GM12878 (cell line): Measurements from ENCODE around the gene MYO7A. TPM values are rescaled to one million over a fixed set of nuclear protein-coding genes. Genes with fewer than 3 reads are reported as not detected.

ENCODE experiments used
- ATAC-seq: fragments of 200-7000 bp; cut with Tn5 transposase; 3 replicates; pipeline ENCODE4 v1.9.1; 2020; ENCODE audit warnings: mild to moderate bottlenecking, moderate library complexity
- BruUV-seq: library from RNA; stranded (reverse); fragments of 400-500 nt; replicated peaks from 2 replicates; lab custom pipeline; 2021; lab: Mats Ljungman, UMichigan
- CTCF ChIA-PET: fragments of 300-600 bp; sonication (Branson Sonifier 250); formaldehyde crosslinking; extraction: SDS; loops from one replicate; lab custom pipeline; 2021; ENCODE audit warnings: inconsistent platforms; lab: Yijun Ruan, JAX
- POLR2A ChIA-PET: fragments of 350-600 bp; formaldehyde crosslinking; extraction: SDS; loops from one replicate; lab custom pipeline; 2021; ENCODE audit warnings: inconsistent platforms; lab: Charles Lee
- RAD21 ChIA-PET: fragments of 300-600 bp; sonication (Branson Sonifier 250); formaldehyde crosslinking; loops from one replicate; lab custom pipeline; 2023; ENCODE audit warnings: antibody characterized with exemption; ENCODE audit not compliant: unreplicated experiment; lab: Charles Lee
- SMC1A ChIA-PET: fragments of 300-600 bp; sonication (Branson Sonifier 250); formaldehyde crosslinking; loops from one replicate; lab custom pipeline; 2023; ENCODE audit not compliant: unreplicated experiment, uncharacterized antibody; lab: Charles Lee
- DNase-seq: peaks from one replicate; pipeline ENCODE4 v3.0.0-alpha.2; 2011; ENCODE audit warnings: low read depth, low spot score
- FAIRE-seq: peaks from 3 replicates; lab custom pipeline; 2011; peaks lifted over from hg19 to GRCh38; lab: Jason Lieb, UNC
- H2AFZ ChIP-seq: 2 replicates; pipeline ENCODE4 v1.6.0; 2011; ENCODE audit warnings: low read depth, low read length, control low read depth; ENCODE audit not compliant: control insufficient read depth
- H3K27ac ChIP-seq: 2 replicates; pipeline ENCODE4 v1.5.1; 2011; ENCODE audit warnings: control low read depth; ENCODE audit not compliant: control insufficient read depth, insufficient read depth
- H3K27me3 ChIP-seq, 2 experiments: replicated peaks in 1 of 2; 2 replicates each; pipeline versions ENCODE4 v1.6.0 to v1.6.1; 2011; ENCODE audit warnings: low read length in 1 of 2; ENCODE audit not compliant: control insufficient read depth in 2 of 2, insufficient read depth in 2 of 2
- H3K36me3 ChIP-seq, 2 experiments: 2 replicates each; pipeline ENCODE4 v1.5.1; 2011; ENCODE audit warnings: low read length in 1 of 2; ENCODE audit not compliant: control insufficient read depth in 2 of 2, insufficient read depth in 2 of 2
- H3K4me1 ChIP-seq: 2 replicates; pipeline ENCODE4 v1.6.1; 2011; ENCODE audit warnings: mild to moderate bottlenecking, low read length, moderate library complexity, mixed read lengths; ENCODE audit not compliant: control insufficient read depth, insufficient read depth
- H3K4me2 ChIP-seq: 2 replicates; pipeline ENCODE4 v1.6.0; 2011; ENCODE audit warnings: control low read depth; ENCODE audit not compliant: control insufficient read depth, insufficient read depth
- H3K4me3 ChIP-seq: fragments of 200-600 bp; sonication (generic); 2 replicates; pipeline ENCODE4 v1.5.1; 2016
- H3K79me2 ChIP-seq: 2 replicates; pipeline ENCODE4 v1.6.0; 2011; ENCODE audit warnings: low read length; ENCODE audit not compliant: control insufficient read depth, insufficient read depth
- H3K9ac ChIP-seq: 2 replicates; pipeline ENCODE4 v1.8.0; 2011; ENCODE audit warnings: low read length, control low read depth, mixed read lengths; ENCODE audit not compliant: control insufficient read depth, insufficient read depth
- H3K9me3 ChIP-seq: replicated peaks from 3 replicates; pipeline ENCODE4 v1.5.1; 2011; ENCODE audit warnings: mild to moderate bottlenecking, low read length; ENCODE audit not compliant: control insufficient read depth, insufficient read depth
- H4K20me1 ChIP-seq: 2 replicates; pipeline ENCODE4 v1.6.0; 2011; ENCODE audit not compliant: control insufficient read depth, insufficient read depth
- BMI1 ChIP-seq: fragments of 450-650 bp; IDR thresholded peaks from 2 replicates; pipeline ENCODE4 v1.6.1; 2016; ENCODE audit warnings: mild to moderate bottlenecking, moderate library complexity, borderline replicate concordance
- CREB1 ChIP-seq: IDR thresholded peaks from 2 replicates; pipeline ENCODE4 v1.6.1; 2012; ENCODE audit warnings: low read depth, mild to moderate bottlenecking, inconsistent platforms
- SMARCA5 ChIP-seq: fragments of 450-650 bp; IDR thresholded peaks from 2 replicates; pipeline ENCODE4 v1.6.1; 2017; ENCODE audit warnings: mild to moderate bottlenecking
- SP1 ChIP-seq: IDR thresholded peaks from one replicate; pipeline ENCODE4 v1.6.1; 2011; ENCODE audit warnings: low read depth, low read length
- TBL1XR1 ChIP-seq: IDR thresholded peaks from 2 replicates; pipeline ENCODE4 v1.6.1; 2012; ENCODE audit warnings: low read depth, low read length, improper control_type of control experiment
- ZNF384 ChIP-seq: IDR thresholded peaks from 2 replicates; pipeline ENCODE4 v1.6.1; 2012; ENCODE audit warnings: low read depth, mild to moderate bottlenecking, low read length, improper control_type of control experiment, borderline replicate concordance
- in situ Hi-C: fragments of 300-500 bp; cut with MboI; formaldehyde crosslinking; loops from 9 replicates; pipeline ENCODE4 v1.14.3; 2018; ENCODE audit warnings: mixed read lengths
- intact Hi-C: fragments of 100-400 bp; cut with micrococcal nuclease; formaldehyde crosslinking; loops from one replicate; pipeline ENCODE4 v1.14.2; 2022; ENCODE audit not compliant: unreplicated experiment
- polyA plus RNA-seq, 11 experiments: library from polyadenylated mRNA; depleted of rRNA in 4 of 11; unstranded in 6 of 11; stranded (reverse) in 5 of 11; fragments of >200 nt; fragmentation: Nextera tagmentation in 4 of 11; fragmentation: Illumina TruSeq in 1 of 11; extraction: Ambion mirVana in 4 of 11; extraction: Trizol in 1 of 11; gene quantifications; 1 replicate in 1 of 11; 2 replicates in 10 of 11; pipeline versions ENCODE4 v1.2.1 to v1.2.3, GENCODE V29; 2011 to 2016; ENCODE audit warnings: inconsistent platforms in 2 of 11, missing spikeins in 2 of 11, low read depth in 1 of 11
- total RNA-seq, 4 experiments: library from RNA; depleted of rRNA in 3 of 4; stranded (reverse); fragments of >200 nt in 3 of 4; fragmentation: Illumina TruSeq in 1 of 4; extraction: Trizol in 1 of 4; gene quantifications; 2 replicates each; pipeline versions ENCODE4 v1.2.1 to v1.2.3, GENCODE V29; 2013 to 2021
- TF ChIP-seq, protein P1 (sequence below): fragments of 450-650 bp; IDR thresholded peaks from 2 replicates; pipeline ENCODE4 v1.6.1; 2016; ENCODE audit warnings: mild to moderate bottlenecking
- TF ChIP-seq, protein P2 (sequence below): IDR thresholded peaks from 2 replicates; pipeline ENCODE4 v1.6.1; 2012; ENCODE audit warnings: low read depth, low read length, improper control_type of control experiment
- TF ChIP-seq, protein P3 (sequence below): fragments of 450-650 bp; formaldehyde crosslinking; IDR thresholded peaks from 2 replicates; pipeline ENCODE4 v1.4.0; 2022; ENCODE audit warnings: mild to moderate bottlenecking, moderate library complexity
- TF ChIP-seq, protein P4 (sequence below): fragments of 450-650 bp; conservative IDR thresholded peaks from 2 replicates; pipeline ENCODE4 v1.6.1; 2017; ENCODE audit warnings: mild to moderate bottlenecking, moderate library complexity
- TF ChIP-seq, protein P5 (sequence below): IDR thresholded peaks from 2 replicates; pipeline ENCODE4 v1.6.1; 2012; ENCODE audit warnings: mild to moderate bottlenecking, low read depth, low read length
- TF ChIP-seq, protein P6 (sequence below): IDR thresholded peaks from 2 replicates; pipeline ENCODE4 v1.6.1; 2011; ENCODE audit warnings: low read depth, low read length, improper control_type of control experiment, borderline replicate concordance

The MYO7A gene
- total and polyA plus RNA-seq, 10 of the 15 experiments (the other 5 are each of a cell fraction or from before 2014, with no cell fraction given): 0.01 to 0.21 (median 0.04) TPM; not detected in 6

DNA sequence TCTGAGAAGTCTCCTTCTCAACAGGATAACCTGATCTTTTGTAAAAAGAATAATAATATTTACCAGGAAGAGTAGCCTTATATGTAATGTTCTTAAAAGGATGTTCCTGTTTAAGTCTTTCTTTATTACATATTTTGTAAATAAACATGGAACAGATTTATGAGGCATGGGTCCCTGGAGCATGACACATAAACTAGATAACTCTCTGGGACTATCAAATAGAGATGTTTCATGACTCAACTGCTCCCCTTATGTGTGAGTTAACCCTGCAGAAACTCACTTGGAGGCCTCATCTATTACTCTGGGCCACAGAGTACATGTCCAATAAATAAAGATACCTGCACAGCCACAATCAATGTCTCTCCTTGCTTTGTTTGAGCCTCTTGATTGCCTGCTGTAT lies 108.9 kb downstream of the MYO7A start:
- CTCF ChIA-PET: no interaction called here
- Histone ChIP-seq H2AFZ (no peak overlapping the region), H3K4me3 (no peak overlapping the region), H3K9ac (no peak overlapping the region), H3K4me1 (no peaks in the 10 kb centered on the region), H3K27me3 (no peaks in the 10 kb centered on the region; a peak in 1 of 4 replicates), H3K36me3 (no peaks in the 10 kb centered on the region), H4K20me1 (no peaks in the 10 kb centered on the region), H3K4me2 (no peak overlapping the region), H3K9me3 (no peaks in the 10 kb centered on the region), H3K79me2 (no peaks in the 10 kb centered on the region), H3K27ac (no peak overlapping the region)
- in situ Hi-C loops (no loop called here), intact Hi-C loops (no loop called here)
- FAIRE-seq (no peak), DNase-seq (no peak), ATAC-seq (no peak)
- POLR2A ChIA-PET: no interaction called here
- SMC1A ChIA-PET: no interaction called here
- RAD21 ChIA-PET: no interaction called here
- BruUV-seq: no TSS peak
- TF ChIP-seq BMI1 (no peak), ZNF384 (no peak), SMARCA5 (no peak), CREB1 (no peak), SP1 (no peak), TBL1XR1 (no peak)
- TF ChIP-seq, protein P1, sequence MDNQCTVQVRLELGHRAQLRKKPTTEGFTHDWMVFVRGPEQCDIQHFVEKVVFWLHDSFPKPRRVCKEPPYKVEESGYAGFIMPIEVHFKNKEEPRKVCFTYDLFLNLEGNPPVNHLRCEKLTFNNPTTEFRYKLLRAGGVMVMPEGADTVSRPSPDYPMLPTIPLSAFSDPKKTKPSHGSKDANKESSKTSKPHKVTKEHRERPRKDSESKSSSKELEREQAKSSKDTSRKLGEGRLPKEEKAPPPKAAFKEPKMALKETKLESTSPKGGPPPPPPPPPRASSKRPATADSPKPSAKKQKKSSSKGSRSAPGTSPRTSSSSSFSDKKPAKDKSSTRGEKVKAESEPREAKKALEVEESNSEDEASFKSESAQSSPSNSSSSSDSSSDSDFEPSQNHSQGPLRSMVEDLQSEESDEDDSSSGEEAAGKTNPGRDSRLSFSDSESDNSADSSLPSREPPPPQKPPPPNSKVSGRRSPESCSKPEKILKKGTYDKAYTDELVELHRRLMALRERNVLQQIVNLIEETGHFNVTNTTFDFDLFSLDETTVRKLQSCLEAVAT: no peak
- TF ChIP-seq, protein P2, sequence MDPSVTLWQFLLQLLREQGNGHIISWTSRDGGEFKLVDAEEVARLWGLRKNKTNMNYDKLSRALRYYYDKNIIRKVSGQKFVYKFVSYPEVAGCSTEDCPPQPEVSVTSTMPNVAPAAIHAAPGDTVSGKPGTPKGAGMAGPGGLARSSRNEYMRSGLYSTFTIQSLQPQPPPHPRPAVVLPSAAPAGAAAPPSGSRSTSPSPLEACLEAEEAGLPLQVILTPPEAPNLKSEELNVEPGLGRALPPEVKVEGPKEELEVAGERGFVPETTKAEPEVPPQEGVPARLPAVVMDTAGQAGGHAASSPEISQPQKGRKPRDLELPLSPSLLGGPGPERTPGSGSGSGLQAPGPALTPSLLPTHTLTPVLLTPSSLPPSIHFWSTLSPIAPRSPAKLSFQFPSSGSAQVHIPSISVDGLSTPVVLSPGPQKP: no peak
- TF ChIP-seq, protein P3, sequence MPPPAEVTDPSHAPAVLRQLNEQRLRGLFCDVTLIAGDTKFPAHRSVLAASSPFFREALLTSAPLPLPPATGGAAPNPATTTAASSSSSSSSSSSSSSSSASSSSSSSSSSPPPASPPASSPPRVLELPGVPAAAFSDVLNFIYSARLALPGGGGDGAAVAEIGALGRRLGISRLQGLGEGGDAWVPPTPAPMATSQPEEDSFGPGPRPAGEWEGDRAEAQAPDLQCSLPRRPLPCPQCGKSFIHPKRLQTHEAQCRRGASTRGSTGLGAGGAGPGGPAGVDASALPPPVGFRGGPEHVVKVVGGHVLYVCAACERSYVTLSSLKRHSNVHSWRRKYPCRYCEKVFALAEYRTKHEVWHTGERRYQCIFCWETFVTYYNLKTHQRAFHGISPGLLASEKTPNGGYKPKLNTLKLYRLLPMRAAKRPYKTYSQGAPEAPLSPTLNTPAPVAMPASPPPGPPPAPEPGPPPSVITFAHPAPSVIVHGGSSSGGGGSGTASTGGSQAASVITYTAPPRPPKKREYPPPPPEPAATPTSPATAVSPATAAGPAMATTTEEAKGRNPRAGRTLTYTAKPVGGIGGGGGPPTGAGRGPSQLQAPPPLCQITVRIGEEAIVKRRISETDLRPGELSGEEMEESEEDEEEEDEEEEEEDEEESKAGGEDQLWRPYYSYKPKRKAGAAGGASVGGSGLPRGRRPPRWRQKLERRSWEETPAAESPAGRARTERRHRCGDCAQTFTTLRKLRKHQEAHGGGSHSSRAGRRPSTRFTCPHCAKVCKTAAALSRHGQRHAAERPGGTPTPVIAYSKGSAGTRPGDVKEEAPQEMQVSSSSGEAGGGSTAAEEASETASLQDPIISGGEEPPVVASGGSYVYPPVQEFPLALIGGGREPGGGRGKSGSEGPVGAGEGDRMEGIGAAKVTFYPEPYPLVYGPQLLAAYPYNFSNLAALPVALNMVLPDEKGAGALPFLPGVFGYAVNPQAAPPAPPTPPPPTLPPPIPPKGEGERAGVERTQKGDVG (CRISPR knock-in tag): no peak
- TF ChIP-seq, protein P4, sequence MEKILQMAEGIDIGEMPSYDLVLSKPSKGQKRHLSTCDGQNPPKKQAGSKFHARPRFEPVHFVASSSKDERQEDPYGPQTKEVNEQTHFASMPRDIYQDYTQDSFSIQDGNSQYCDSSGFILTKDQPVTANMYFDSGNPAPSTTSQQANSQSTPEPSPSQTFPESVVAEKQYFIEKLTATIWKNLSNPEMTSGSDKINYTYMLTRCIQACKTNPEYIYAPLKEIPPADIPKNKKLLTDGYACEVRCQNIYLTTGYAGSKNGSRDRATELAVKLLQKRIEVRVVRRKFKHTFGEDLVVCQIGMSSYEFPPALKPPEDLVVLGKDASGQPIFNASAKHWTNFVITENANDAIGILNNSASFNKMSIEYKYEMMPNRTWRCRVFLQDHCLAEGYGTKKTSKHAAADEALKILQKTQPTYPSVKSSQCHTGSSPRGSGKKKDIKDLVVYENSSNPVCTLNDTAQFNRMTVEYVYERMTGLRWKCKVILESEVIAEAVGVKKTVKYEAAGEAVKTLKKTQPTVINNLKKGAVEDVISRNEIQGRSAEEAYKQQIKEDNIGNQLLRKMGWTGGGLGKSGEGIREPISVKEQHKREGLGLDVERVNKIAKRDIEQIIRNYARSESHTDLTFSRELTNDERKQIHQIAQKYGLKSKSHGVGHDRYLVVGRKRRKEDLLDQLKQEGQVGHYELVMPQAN: no peak
- TF ChIP-seq, protein P5, sequence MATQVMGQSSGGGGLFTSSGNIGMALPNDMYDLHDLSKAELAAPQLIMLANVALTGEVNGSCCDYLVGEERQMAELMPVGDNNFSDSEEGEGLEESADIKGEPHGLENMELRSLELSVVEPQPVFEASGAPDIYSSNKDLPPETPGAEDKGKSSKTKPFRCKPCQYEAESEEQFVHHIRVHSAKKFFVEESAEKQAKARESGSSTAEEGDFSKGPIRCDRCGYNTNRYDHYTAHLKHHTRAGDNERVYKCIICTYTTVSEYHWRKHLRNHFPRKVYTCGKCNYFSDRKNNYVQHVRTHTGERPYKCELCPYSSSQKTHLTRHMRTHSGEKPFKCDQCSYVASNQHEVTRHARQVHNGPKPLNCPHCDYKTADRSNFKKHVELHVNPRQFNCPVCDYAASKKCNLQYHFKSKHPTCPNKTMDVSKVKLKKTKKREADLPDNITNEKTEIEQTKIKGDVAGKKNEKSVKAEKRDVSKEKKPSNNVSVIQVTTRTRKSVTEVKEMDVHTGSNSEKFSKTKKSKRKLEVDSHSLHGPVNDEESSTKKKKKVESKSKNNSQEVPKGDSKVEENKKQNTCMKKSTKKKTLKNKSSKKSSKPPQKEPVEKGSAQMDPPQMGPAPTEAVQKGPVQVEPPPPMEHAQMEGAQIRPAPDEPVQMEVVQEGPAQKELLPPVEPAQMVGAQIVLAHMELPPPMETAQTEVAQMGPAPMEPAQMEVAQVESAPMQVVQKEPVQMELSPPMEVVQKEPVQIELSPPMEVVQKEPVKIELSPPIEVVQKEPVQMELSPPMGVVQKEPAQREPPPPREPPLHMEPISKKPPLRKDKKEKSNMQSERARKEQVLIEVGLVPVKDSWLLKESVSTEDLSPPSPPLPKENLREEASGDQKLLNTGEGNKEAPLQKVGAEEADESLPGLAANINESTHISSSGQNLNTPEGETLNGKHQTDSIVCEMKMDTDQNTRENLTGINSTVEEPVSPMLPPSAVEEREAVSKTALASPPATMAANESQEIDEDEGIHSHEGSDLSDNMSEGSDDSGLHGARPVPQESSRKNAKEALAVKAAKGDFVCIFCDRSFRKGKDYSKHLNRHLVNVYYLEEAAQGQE: no peak
- TF ChIP-seq, protein P6, sequence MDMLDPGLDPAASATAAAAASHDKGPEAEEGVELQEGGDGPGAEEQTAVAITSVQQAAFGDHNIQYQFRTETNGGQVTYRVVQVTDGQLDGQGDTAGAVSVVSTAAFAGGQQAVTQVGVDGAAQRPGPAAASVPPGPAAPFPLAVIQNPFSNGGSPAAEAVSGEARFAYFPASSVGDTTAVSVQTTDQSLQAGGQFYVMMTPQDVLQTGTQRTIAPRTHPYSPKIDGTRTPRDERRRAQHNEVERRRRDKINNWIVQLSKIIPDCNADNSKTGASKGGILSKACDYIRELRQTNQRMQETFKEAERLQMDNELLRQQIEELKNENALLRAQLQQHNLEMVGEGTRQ: no peak
